OCI-M1 (cell line): ENCODE results near the gene AQP10.
"Not testable (repeated sequence)": the region's sequence is repeated elsewhere in the genome, so short reads cannot be mapped to it uniquely, and the experiment has no call there.

Experiments
- DNase-seq: peaks from one replicate; lab custom pipeline; 2025; lab: John Stamatoyannopoulos, UW

AQP10 gene

GRCh38 chr1:154320882-154321608 lies at the start of gene AQP10:
Gene AQP10 (plus strand): TSS chr1:154321093. CDS start chr1:154321156, 63 bp downstream.
- peak; percentile 94 for DNase-seq

GRCh38 chr1:154272217-154272998 lies 48.5 kb upstream of the AQP10 start, which contains the start of gene HAX1:
Gene HAX1 (plus strand): TSS chr1:154272629. CDS start chr1:154272724, 95 bp downstream.
- DNase-seq, result peak; percentile 100

GRCh38 chr1:154272999-154273563 lies 47.8 kb upstream of the AQP10 start:
- no peak for DNase-seq

- peak; percentile 53 for DNase-seq
Observed at GRCh38 chr1:154276797-154277196, 44.1 kb upstream of the AQP10 start.

DNA sequence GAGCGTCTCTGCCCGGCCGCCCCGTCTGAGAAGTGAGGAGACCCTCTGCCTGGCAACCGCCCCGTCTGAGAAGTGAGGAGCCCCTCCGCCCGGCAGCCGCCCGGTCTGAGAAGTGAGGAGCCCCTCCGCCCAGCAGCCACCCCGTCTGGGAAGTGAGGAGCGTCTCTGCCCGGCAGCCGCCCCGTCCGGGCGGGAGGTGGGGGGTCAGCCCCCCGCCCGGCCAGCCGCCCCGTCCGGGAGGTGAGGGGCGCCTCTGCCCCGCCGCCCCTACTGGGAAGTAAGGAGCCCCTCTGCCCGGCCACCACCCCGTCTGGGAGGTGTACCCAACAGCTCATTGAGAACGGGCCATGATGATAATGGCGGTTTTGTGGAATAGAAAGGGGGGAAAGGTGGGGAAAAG lies 33.3 kb upstream of the AQP10 start:
- not testable (repeated sequence) for DNase-seq

GRCh38 chr1:154288661-154289060 lies 32.2 kb upstream of the AQP10 start:
- no peak for DNase-seq

GRCh38 chr1:154290921-154291320 lies 30.0 kb upstream of the AQP10 start:
- DNase-seq, result no peak

- peak; percentile 52 for DNase-seq
Observed at GRCh38 chr1:154295408-154296235, 25.3 kb upstream of the AQP10 start.

DNA sequence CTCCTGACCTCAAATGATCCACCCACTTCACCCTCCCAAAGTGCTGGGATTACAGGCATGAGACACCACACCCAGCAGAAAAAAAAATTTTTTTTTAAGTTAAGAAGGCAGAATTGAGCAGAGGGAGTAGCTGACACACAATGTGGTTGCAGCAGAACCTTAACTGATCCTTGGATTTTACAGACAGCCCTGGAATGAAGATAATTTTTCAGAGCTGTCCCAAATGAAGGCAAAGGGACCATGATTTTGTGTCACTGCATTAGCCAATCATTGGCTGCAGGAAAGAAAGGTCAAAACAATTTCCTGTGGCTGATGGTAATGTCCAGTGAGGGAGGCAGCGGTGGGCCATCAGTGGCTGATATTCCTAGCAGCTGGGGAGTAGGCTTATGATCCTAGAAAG lies 19.3 kb upstream of the AQP10 start:
- DNase-seq, result no peak

DNA sequence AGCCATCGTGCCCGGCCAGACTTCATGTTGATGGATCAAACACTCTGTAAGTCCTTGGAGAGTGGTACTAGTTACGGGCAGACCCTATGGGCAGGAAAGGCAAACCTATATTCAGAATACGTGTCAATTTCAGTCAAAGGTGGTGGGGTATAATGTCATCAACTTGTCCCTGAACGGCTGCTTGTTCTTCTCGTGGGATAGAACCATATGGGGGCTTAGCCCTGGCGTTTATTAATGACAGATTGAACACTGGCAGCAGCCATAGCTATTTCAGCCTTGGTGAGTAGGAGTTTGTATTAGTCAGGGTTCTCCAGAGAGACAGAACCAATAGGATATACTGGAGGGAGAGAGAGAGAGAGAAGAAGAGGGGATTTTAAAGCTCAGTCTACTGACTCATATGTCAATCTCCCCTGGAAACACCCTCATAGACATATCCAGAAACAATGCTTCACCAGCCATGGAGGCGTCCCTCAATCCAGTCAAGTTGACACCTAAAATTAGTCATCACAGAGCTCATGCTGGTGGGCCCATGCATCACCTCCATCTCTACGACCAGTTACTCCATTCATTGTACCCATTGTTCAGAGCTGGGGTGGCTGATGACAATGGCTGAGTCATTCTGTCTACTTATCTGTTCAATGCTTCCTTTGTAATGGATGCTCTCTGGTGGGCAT lies 16.1 kb upstream of the AQP10 start:
- DNase-seq, result no peak

- DNase-seq, result no peak
Observed at GRCh38 chr1:154306151-154306550, 14.7 kb upstream of the AQP10 start.

DNA sequence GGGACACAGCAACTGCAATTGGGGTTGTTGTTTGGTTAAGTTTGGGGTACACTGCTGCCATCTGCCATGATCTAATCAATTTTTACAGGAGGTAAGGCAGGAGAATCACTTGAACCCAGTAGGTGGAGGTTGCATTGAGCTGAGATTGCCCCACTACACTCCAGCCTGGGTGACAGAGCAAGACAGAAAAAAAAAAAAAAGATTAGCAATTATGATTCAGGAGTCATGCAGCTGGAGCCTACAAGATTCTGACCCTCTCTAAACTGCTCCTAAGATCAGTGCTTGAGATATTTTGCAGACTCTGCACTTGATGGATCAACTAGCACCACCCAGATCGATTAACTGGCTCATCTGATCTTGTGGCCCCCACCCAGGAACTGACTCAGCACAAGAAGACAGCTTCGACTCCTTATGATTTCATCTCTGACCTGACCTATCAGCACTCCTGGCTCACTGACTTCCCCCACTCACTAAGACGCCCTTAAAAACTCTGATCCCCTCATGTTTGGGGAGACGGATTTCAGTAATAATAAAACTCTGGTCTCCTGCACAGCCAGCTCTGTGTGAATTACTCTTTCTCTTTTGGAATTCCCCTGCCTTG lies 13.1 kb upstream of the AQP10 start:
- not testable (repeated sequence) for DNase-seq

GRCh38 chr1:154309136-154309535 lies 11.8 kb upstream of the AQP10 start:
- not testable (repeated sequence) for DNase-seq

DNA sequence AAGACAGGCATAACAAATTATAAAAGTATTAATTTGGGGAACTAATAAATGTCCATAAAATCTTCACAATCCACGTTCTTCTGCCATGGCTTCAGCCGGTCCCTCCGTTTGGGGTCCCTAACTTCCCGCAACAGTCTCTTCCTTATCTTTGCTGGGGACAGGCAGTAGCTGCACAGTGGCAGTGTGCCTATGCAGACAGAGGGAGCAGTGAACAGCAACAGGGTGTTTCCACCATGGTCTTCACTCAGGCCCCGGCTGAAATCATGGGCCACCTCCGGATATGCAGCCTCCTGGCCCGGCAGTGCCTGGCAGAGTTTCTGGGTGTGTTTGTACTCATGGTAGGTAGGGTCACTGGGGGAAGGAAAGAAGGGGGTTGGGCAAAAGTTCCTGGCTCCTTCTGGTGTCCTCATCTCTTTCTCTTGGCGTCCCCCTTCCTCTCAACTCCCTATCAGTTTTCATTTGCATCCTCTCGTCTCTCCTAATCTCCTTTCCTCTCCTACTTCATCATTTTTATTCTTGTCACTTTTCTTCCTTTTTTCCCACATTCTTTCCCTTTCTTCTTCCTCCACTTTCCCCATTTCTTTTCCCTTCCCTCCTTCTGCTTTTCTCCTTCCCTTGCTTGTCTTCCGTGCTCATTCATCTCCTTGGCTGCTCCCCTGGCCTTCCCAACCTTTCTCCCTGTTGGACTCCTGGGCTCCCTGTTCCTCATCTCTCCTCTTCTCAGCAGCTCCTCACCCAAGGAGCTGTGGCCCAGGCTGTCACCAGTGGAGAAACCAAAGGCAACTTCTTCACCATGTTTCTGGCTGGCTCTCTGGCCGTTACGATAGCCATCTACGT lies 8.4 kb upstream of the AQP10 start:
- peak; percentile 33 for DNase-seq

DNA sequence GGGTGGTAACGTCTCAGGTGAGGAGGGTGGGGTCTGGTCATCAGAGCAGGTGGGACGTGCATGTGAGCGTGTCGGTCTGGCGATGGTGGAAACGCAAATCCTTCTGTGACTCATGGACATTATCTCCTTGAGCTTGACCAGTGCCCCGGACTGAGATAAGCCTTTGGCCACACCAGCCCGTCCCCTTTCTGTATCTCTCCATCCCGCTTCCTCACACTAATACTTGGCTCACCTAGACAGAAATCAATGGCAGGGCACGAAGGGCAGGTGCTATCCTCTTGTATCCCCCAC lies 7.9 kb upstream of the AQP10 start:
- DNase-seq, result peak; percentile 50

DNA sequence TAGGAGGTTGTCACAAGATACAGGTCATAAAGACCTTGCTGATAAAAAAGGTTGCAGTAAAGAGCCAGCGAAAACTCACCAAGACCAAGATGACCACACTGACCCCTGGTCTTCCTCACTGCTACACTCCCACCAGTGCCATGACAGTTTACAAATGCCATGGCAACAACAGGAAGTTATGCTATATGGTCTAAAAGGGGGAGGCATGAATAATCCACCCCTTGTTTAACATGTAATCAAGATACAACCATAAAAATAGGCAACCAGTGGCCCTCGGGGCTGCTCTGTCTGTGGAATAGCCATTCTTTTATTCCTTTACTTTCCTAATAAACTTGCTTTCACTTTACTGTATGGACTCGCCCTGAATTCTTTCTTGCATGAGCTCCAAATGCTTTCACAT lies 6.7 kb upstream of the AQP10 start:
- DNase-seq, result not testable (repeated sequence)

- peak; percentile 61 for DNase-seq
Observed at GRCh38 chr1:154316704-154317103, 4.2 kb upstream of the AQP10 start.

- no peak for DNase-seq
Observed at GRCh38 chr1:154318386-154318785, 2.5 kb upstream of the AQP10 start.

DNA sequence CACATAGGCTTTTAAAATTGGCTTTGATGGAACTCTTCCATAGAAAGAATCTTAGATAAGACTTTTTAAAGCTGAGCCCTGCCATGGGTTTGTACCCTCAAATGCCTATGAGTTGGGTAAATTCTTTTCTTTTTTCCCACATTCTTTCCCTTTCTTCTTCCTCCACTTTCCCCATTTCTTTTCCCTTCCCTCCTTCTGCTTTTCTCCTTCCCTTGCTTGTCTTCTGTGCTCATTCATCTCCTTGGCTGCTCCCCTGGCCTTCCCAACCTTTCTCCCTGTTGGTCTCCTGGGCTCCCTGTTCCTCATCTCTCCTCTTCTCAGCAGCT lies 679 bp downstream of the AQP10 start:
- DNase-seq, result not testable (repeated sequence)

DNA sequence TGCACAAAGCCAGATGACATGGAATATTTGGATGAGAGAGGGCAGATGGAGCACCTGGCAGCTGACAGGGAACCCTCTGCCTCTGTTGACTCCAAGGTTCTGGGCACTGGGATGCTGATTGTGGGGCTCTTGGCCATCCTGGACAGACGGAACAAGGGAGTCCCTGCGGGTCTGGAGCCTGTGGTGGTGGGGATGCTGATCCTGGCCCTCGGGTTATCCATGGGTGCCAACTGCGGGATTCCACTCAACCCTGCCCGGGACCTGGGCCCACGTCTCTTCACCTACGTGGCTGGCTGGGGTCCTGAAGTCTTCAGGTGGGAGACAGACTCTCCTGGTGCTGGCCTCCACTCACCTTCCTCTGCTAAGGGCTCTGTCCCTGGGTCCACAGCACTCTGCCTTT lies 2.6 kb downstream of the AQP10 start:
- no peak for DNase-seq
